Prostate gland (tissue), 2 donors: Measurements from ENCODE around the gene PNPT1.

Source experiments
- POLR2A ChIP-seq: fragments of 450-650 bp; IDR thresholded peaks from one replicate; pipeline ENCODE4 v1.6.1; 2016; ENCODE audit warnings: antibody characterized with exemption, mild to moderate bottlenecking
- POLR2AphosphoS5 ChIP-seq: sonication (generic); formaldehyde crosslinking; IDR thresholded peaks from one replicate; pipeline ENCODE4 v1.6.1; 2017; ENCODE audit warnings: antibody characterized with exemption
- TF ChIP-seq, protein P1 (sequence below), 4 experiments: fragments of 200-600 bp in 2 of 4; fragments of 450-650 bp in 2 of 4; sonication (generic) in 2 of 4; IDR thresholded peaks; 1 replicate in 3 of 4; 2 replicates in 1 of 4; pipeline ENCODE4 v1.5.1; 2016 to 2019; ENCODE audit warnings: antibody characterized with exemption in 4 of 4, mild to moderate bottlenecking in 2 of 4, moderate library complexity in 2 of 4

DNA sequence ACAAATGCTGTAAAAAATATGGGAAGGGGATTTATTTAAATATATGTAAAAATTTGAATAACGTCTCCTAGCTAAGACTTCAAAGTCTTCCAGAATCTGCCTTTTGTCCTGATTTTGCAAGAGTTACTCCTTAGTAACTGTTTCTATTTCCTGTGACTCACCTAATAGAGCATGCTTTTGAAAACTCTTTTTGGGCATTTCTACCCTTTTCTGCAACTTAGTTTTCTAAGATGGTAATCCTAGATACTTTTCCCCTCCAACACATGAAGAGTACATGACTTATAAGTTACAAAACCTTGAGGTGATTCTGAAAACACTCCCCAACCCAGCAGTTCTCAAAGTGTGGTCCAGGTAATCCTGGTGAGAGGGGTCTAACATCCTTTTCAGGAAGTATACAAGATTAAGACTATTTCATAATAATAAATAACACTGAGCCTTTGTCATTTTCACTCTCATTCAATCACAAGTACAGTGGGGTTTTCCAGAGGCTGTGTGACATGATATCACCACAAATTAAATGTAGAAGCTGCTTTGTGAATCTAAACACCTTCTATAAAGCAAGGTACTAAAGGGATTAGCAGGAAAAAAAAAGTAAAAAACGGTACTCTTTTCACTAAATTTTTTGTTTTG lies 108.1 kb downstream of the PNPT1 start:
- TF ChIP-seq POLR2A (no peak), POLR2AphosphoS5 (no peak)
- TF ChIP-seq, protein P1, sequence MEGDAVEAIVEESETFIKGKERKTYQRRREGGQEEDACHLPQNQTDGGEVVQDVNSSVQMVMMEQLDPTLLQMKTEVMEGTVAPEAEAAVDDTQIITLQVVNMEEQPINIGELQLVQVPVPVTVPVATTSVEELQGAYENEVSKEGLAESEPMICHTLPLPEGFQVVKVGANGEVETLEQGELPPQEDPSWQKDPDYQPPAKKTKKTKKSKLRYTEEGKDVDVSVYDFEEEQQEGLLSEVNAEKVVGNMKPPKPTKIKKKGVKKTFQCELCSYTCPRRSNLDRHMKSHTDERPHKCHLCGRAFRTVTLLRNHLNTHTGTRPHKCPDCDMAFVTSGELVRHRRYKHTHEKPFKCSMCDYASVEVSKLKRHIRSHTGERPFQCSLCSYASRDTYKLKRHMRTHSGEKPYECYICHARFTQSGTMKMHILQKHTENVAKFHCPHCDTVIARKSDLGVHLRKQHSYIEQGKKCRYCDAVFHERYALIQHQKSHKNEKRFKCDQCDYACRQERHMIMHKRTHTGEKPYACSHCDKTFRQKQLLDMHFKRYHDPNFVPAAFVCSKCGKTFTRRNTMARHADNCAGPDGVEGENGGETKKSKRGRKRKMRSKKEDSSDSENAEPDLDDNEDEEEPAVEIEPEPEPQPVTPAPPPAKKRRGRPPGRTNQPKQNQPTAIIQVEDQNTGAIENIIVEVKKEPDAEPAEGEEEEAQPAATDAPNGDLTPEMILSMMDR (IDR thresholded peaks at IDR 0.05) = no peak
